22Rv1 (cell line): ENCODE measurements around the gene RBP5.

Experiments
- ZFX ChIP-seq: fragments of 450-650 bp; IDR thresholded peaks from 2 replicates; pipeline ENCODE4 v1.6.1; 2017; ENCODE audit warnings: antibody characterized with exemption, borderline replicate concordance
- TF ChIP-seq, protein P1 (sequence below): fragments of 450-650 bp; IDR thresholded peaks from 2 replicates; pipeline ENCODE4 v1.5.1; 2017; ENCODE audit warnings: mild to moderate bottlenecking

GRCh38 chr12:7075518-7075917 is 53.2 kb downstream of the RBP5 start:
- TF ChIP-seq, protein P1, sequence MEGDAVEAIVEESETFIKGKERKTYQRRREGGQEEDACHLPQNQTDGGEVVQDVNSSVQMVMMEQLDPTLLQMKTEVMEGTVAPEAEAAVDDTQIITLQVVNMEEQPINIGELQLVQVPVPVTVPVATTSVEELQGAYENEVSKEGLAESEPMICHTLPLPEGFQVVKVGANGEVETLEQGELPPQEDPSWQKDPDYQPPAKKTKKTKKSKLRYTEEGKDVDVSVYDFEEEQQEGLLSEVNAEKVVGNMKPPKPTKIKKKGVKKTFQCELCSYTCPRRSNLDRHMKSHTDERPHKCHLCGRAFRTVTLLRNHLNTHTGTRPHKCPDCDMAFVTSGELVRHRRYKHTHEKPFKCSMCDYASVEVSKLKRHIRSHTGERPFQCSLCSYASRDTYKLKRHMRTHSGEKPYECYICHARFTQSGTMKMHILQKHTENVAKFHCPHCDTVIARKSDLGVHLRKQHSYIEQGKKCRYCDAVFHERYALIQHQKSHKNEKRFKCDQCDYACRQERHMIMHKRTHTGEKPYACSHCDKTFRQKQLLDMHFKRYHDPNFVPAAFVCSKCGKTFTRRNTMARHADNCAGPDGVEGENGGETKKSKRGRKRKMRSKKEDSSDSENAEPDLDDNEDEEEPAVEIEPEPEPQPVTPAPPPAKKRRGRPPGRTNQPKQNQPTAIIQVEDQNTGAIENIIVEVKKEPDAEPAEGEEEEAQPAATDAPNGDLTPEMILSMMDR = no peak
- TF ChIP-seq ZFX = no peak
